ENCODE results near the gene IL12A. TPM values are rescaled to one million over a fixed set of nuclear protein-coding genes. Genes with fewer than 3 reads are reported as not detected.

Gene IL12A
- 1 to 10 TPM in 1 of 4 donors, under 1 TPM in 2, not detected in 1; 0.32 to 3.3 (median 0.85) TPM for total RNA-seq

GRCh38 chr3:159988617-159989271 is at the start of gene IL12A:
IL12A (plus strand) TSS chr3:159988835.
- peak within 1 kb of the TSS; percentile 77 to 85 for H3K4me3 ChIP-seq
- no peaks in the 10 kb centered on the region for H3K36me3 ChIP-seq
- H3K27ac ChIP-seq: peak within 1 kb of the TSS in 3 of 4 donors; percentile 48 to 77 (median 61)
- no peaks in the 10 kb centered on the region for H3K9me3 ChIP-seq
- 0% methylated on average over 2 to 11 of the region's 54 CpGs for WGBS, 2 donors (ENCODE audit: low coverage in 1 of 2)
- peak; percentile 92 for ATAC-seq
- no peaks in the 10 kb centered on the region for H3K27me3 ChIP-seq
- H3K4me1 ChIP-seq: peaks cover 0 to 43% (median 6%) of the 10 kb centered on the region in 3 donors
- TF ChIP-seq POLR2AphosphoS5 (IDR thresholded peaks at IDR 0.05) (peak; percentile 15), CTCF (IDR thresholded peaks at IDR 0.05) (peak; percentile 78 to 96 (median 84)), POLR2A (IDR thresholded peaks at IDR 0.05) (no peak)

GRCh38 chr3:159941038-159942000 is 47.3 kb upstream of the IL12A start:
- no peak overlapping the region for H3K4me3 ChIP-seq
- 76 to 81% methylated on average over 4 to 6 of the region's 6 CpGs for WGBS, 2 donors (ENCODE audit: low coverage in 1 of 2)
- no peaks in the 10 kb centered on the region for H3K27me3 ChIP-seq
- H3K4me1 ChIP-seq: no peaks in the 10 kb centered on the region
- no peak overlapping the region for H3K27ac ChIP-seq
- H3K36me3 ChIP-seq: no peaks in the 10 kb centered on the region
- no peak for ATAC-seq
- no peak for TF ChIP-seq POLR2AphosphoS5 (IDR thresholded peaks at IDR 0.05)
- TF ChIP-seq POLR2A (IDR thresholded peaks at IDR 0.05): no peak
- no peak for TF ChIP-seq CTCF (IDR thresholded peaks at IDR 0.05)
- no peak for TF ChIP-seq EP300 (IDR thresholded peaks at IDR 0.05)
- no peaks in the 10 kb centered on the region for H3K9me3 ChIP-seq

GRCh38 chr3:159944781-159945180 is 43.9 kb upstream of the IL12A start:
- no peaks in the 10 kb centered on the region for H3K36me3 ChIP-seq
- H3K9me3 ChIP-seq: no peaks in the 10 kb centered on the region
- no peaks in the 10 kb centered on the region for H3K27me3 ChIP-seq
- H3K4me1 ChIP-seq: no peaks in the 10 kb centered on the region
- H3K4me3 ChIP-seq: no peak overlapping the region
- TF ChIP-seq POLR2AphosphoS5 (IDR thresholded peaks at IDR 0.05) (no peak), CTCF (IDR thresholded peaks at IDR 0.05) (no peak), POLR2A (IDR thresholded peaks at IDR 0.05) (no peak), EP300 (IDR thresholded peaks at IDR 0.05) (no peak)
- ATAC-seq: no peak
- no peak overlapping the region for H3K27ac ChIP-seq
- WGBS, 2 donors (ENCODE audit: low coverage in 1 of 2): 76 to 100% methylated on average over 1 of the region's 1 CpG

GRCh38 chr3:159945930-159946329 is 42.7 kb upstream of the IL12A start:
- ATAC-seq: no peak
- Histone ChIP-seq H3K27me3 (no peaks in the 10 kb centered on the region), H3K4me3 (no peak overlapping the region), H3K4me1 (no peaks in the 10 kb centered on the region), H3K27ac (no peak overlapping the region), H3K36me3 (no peaks in the 10 kb centered on the region), H3K9me3 (no peaks in the 10 kb centered on the region)
- no peak for TF ChIP-seq CTCF (IDR thresholded peaks at IDR 0.05)
- TF ChIP-seq POLR2AphosphoS5 (IDR thresholded peaks at IDR 0.05): no peak
- no peak for TF ChIP-seq POLR2A (IDR thresholded peaks at IDR 0.05)
- TF ChIP-seq EP300 (IDR thresholded peaks at IDR 0.05): no peak
- 90 to 100% methylated on average over 1 to 2 of the region's 2 CpGs for WGBS, 2 donors (ENCODE audit: low coverage in 1 of 2)

Data from gastroesophageal sphincter (tissue), 4 donors.